ENCODE results near the gene ACADSB. TPM values are rescaled to one million over a fixed set of nuclear protein-coding genes. Genes with fewer than 3 reads are reported as not detected.

ACADSB gene
- total and polyA plus RNA-seq, 9 donors = 8.8 to 26.6 (median 24.0) TPM

- Histone ChIP-seq H3K27ac (no peak overlapping the region), H3K9me3 (no peaks in the 10 kb centered on the region), H3K36me3 (no peaks in the 10 kb centered on the region), H3K27me3 (no peaks in the 10 kb centered on the region), H3K4me3 (no peak overlapping the region), H3K4me1 (ENCODE audit: insufficient read depth) (no peaks in the 10 kb centered on the region)
- 10 to 13% (median 11%) methylated on average over 5 of the region's 5 CpGs for WGBS, 3 donors
- intact Hi-C loops (cut with DNase I) = no loop called here
- no peak for TF ChIP-seq CTCF (IDR thresholded peaks at IDR 0.05)
- no peak for TF ChIP-seq EP300 (IDR thresholded peaks at IDR 0.05)
- no peak for TF ChIP-seq POLR2A (IDR thresholded peaks at IDR 0.05)
- peak in 1 of 5 donors; percentile 9 for DNase-seq
Measured at GRCh38 chr10:123043409-123043925, 34.7 kb downstream of the ACADSB start.

- H3K4me1 ChIP-seq (ENCODE audit: insufficient read depth) = no peaks in the 10 kb centered on the region
- H3K27ac ChIP-seq = no peak overlapping the region
- TF ChIP-seq CTCF (IDR thresholded peaks at IDR 0.05) (no peak), POLR2A (IDR thresholded peaks at IDR 0.05) (no peak), EP300 (IDR thresholded peaks at IDR 0.05) (no peak)
- no peak for DNase-seq
- intact Hi-C loops (cut with DNase I) = no loop called here
- no peaks in the 10 kb centered on the region for H3K27me3 ChIP-seq
- WGBS, 3 donors = 81 to 89% (median 83%) methylated on average over 2 of the region's 2 CpGs
- H3K9me3 ChIP-seq = no peaks in the 10 kb centered on the region
- no peak overlapping the region for H3K4me3 ChIP-seq
- no peaks in the 10 kb centered on the region for H3K36me3 ChIP-seq
Measured at GRCh38 chr10:123044391-123044790, 35.6 kb downstream of the ACADSB start.

DNA sequence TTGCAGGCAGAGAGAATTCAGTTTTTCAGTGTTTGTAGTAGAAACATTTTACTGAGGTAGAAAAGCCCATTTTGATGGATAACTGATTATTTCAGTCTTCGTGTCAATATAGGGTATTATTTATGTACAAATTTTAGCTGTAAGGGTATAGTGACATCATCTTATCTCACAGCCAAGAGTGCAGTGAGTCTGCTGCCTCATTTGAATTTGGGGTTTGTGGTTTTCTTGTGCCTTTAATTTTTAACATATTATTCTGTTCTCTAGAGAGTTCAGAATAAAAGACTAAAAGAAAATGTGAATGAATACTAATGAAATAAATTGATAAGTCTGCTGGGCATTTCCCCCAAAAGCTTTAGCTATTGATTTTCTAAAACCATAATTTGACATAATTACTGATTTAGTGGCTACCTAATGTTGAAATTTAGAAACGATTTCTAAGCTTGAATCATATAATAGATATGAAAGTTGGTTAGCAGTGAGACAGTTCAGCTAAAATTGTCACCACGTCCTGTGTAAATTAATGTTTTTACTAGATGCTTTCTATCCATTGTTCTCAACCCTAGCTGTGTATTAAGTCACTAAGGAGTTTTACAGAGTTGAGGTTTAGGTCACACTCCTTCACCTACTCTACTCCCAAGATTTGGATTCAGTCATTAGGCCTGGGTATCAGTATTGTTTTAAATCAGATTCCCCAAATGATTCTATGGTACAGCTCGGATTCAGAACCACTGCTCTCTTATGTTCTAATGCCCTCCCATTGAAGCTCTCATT, 37.3 kb downstream of the ACADSB start:
- no peaks in the 10 kb centered on the region for H3K9me3 ChIP-seq
- H3K4me3 ChIP-seq = no peak overlapping the region
- DNase-seq = no peak
- TF ChIP-seq POLR2A (IDR thresholded peaks at IDR 0.05) (no peak), CTCF (IDR thresholded peaks at IDR 0.05) (no peak), EP300 (IDR thresholded peaks at IDR 0.05) (no peak)
- no peaks in the 10 kb centered on the region for H3K4me1 ChIP-seq (ENCODE audit: insufficient read depth)
- WGBS, 3 donors = 89 to 93% (median 90%) methylated on average over 4 of the region's 4 CpGs
- intact Hi-C loops (cut with DNase I) = no loop called here
- H3K27ac ChIP-seq = no peak overlapping the region
- H3K36me3 ChIP-seq = no peaks in the 10 kb centered on the region
- H3K27me3 ChIP-seq = no peaks in the 10 kb centered on the region

- intact Hi-C loops (cut with DNase I) = no loop called here
- 97 to 98% (median 98%) methylated on average over 3 of the region's 3 CpGs for WGBS, 3 donors
- DNase-seq = no peak
- Histone ChIP-seq H3K9me3 (no peaks in the 10 kb centered on the region), H3K36me3 (no peaks in the 10 kb centered on the region), H3K4me3 (no peak overlapping the region), H3K27ac (no peak overlapping the region), H3K27me3 (no peaks in the 10 kb centered on the region), H3K4me1 (ENCODE audit: insufficient read depth) (no peaks in the 10 kb centered on the region)
- TF ChIP-seq CTCF (IDR thresholded peaks at IDR 0.05) (no peak), POLR2A (IDR thresholded peaks at IDR 0.05) (no peak), EP300 (IDR thresholded peaks at IDR 0.05) (no peak)
Measured at GRCh38 chr10:123057968-123058367, 49.2 kb downstream of the ACADSB start.

Data from ovary (tissue), 9 donors.